HG03045 (cell line): ENCODE results near the gene CAMTA1.
"Not testable (repeated sequence)": the region's sequence is repeated elsewhere in the genome, so short reads cannot be mapped to it uniquely, and the experiment has no call there.

Experiments
- ATAC-seq: cut with Tn5 transposase; IDR thresholded peaks from one replicate; pipeline ENCODE4 v1.9.1; 2021; ENCODE audit warnings: mild to moderate bottlenecking, moderate library complexity; ENCODE audit not compliant: unreplicated experiment

The CAMTA1 gene

DNA sequence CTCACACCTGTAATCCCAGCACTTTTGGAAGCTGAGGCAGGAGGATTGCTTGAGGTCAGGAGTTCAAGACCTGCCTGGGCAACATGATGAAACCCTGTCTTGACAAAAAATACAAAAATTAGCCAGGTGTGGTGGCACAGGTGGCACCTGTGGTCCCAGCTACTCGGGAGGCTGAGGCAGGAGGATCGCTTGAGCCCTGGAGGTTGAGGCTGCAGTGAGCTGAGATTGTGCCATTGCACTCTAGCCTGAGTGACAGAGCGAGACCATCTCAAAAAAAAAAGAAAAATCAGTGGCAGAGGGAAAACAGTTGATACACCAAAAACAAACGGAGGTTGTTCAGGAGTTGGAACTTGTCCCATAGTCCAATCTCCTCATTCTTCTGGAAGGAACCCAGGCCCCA lies 904.1 kb downstream of the CAMTA1 start:
- ATAC-seq: not testable (repeated sequence)

DNA sequence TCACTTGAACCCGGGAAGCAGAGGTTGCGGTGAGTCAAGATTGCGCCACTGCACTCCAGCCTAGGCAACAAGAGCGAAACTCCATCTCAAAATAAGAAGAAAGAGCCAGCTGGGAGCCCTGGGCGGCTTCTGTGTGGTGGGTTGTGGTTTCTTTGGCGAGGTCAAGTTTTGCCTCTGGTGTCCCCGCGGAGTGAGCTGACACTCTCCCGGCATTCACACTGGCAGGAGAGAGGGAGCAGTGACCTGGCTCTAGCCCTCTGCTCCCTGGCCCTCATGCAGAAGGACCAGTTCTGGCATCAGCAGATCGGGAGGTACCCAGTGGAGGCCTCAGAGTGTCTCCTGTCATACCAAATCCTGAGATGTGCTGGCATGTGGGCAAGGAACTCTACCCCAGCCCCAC lies 904.8 kb downstream of the CAMTA1 start:
- ATAC-seq: no peak

DNA sequence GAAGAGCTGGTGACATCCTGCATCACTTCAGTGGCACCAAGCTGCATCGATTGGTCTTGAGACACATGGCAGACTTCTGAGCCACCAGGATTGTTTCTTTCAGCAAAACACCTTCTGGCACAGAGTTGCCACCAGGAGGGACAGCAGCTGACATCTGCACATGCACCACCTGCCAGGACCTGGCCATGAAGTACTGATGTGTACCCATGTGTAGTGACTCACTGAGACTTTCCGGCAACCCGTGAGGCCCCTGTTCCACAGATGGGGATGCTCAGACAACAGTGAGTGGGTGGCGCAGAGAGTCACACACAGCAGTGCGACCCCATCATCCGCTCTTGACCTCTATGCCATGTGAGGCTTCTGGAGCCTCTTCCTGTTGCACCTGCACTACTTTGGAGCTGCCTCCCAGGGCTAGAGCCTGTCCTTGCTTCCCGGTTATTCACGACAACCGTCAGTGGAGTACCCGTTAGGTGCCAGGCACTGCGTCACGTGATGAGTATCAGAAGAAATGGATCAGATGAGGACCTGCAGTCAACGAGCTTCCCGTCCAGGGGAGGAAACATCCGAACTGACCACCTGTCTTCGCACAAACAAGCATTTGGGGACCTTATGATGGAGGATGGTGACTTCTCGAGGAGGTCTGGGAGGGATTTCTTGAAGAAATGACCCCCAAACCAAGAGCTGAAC lies 905.4 kb downstream of the CAMTA1 start:
- no peak for ATAC-seq

DNA sequence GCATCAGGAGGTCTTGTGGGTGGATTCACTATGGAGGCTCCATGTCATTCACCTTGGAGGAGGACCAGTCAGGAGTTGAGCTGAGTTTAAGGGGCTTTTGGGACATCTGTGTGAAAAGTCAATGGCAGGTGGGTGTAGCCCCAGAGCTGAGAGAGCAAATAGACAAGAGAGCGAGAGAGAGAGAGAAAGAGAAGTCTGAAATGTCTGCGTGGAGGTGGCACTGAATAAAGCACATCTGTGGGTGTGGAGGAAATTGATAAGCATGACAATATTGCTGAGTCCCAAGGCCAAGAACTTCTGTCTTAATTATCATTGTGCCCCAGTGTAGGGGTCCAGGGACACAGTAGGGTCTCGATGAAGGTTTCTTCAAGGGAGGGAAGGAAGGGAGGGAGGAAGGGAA lies 906.3 kb downstream of the CAMTA1 start:
- ATAC-seq: no peak

DNA sequence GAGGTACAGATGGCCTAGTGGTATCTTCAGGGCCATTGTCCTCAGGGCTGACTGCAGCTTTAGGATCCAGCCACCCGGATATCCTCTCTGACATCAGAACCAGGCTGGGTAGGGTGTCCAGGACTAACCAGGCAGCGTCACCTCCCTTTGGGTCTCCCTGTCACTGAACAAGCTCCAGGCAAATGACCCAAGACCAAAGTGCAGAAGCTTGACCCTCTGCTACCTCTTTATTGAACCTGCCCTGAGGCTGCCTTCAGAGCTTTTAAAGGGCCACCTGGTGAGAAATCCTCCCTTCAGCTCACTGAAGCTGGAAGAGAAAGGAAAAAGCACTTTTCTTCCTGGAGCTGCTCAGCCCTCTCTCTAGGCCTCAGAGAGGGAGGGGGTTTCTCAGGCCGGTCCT lies 906.8 kb downstream of the CAMTA1 start:
- ATAC-seq: no peak

DNA sequence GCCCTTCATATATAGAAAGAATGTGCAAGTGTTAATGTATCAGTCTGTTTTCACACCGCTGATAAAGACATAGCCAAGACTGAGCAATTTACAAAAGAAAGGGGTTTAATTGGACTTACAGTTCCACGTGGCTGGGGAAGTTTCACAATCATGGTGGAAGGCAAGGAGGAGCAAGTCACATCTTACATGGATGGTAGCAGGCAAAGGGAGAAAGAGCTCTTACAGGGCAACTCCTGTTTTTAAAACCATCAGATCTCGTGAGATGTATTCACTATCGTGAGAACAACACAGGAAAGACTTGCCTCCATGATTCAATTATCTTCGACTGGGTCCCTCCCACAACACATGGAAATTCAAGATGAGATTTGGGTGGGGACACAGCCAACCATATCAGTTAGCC lies 907.8 kb downstream of the CAMTA1 start:
- not testable (repeated sequence) for ATAC-seq

DNA sequence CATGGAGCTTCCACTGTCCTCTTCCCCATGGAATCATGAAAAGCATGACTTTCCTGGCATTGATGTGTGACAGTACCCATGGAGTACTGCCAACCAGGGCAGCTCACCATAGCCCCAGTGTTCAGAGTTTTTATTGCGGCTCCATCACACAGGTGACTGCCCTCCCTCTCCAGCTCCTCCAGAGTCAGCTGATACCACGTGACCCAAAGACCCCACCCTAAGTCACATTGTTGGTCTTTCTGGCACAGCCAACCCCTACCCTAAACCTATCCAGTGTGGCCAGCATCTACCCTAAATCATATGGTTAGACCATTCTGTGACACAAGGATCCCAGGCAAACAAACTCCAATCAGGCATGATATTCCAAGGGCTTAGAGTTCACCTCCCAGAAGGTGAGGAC lies 908.4 kb downstream of the CAMTA1 start:
- ATAC-seq: no peak

DNA sequence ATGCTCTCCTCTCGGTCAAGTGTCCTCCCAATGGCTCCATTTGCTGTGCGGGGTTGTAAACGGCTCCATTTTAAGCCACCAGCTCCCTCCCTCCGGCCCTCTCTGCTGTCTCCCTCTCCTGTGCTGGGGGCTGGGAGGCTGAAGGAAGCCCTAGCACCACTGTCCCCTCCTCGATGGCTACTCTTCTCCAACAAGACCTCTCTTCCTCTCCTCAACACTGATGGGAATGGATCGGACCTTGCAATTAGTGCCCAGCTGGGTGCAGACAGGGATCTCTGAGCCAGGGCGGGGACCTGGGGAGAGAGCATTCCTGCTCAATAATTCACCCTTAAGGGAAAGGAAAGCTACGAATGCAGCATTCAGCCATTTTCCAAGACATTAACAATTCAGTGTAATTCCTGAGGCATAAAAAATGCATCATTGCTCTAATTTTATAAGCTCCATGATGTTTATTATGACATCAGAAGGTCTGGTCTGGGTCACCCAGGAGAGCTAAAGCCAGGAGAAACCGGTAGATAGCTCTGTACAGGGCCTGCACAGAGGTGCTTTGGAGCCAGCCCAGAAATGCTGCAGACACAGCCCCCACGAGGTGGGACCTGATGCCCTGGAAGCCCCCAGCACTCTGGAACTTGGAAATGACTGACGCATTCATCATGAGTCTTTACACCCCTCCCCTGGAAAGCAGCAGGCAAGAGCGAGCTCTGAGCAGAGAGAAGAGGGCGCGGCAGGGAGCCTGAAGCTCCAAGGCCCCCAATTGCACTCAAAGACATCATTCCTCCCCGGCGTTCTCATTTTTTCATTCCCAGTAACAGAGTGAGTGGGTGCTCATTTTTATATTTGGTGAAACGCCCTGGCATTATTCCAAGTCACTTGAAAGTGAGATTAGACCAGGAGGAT lies 909.6 kb downstream of the CAMTA1 start:
- no peak for ATAC-seq

DNA sequence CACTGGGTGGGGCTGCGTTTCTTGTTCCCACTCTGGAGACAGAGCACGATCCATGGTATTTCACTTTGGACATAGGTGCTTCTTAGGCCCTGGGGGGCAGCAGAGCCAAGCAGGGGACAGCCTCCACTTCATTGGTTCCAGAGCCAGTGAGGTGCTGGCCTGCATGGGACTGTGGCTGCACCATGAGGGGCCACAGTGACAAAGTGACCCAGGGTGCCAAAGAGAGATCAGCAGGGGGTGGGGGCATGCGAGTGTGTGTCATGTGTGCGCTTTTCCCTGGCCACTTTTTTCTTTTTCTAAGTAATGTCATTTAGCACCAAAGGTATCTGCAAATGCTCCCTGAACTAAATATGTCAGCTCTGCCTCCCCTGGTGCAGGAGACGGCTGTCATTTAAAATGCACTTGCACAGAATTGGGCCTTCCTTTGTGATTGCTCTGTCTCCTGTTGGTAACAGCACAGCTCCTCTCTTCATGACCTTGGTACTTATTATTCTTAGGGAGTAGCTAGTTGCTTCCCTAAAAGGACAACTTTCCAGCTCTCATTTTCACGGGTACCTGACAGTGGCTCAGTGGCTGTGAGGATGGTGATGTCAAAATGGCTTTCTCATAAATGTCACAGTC lies 910.4 kb downstream of the CAMTA1 start:
- ATAC-seq: no peak

DNA sequence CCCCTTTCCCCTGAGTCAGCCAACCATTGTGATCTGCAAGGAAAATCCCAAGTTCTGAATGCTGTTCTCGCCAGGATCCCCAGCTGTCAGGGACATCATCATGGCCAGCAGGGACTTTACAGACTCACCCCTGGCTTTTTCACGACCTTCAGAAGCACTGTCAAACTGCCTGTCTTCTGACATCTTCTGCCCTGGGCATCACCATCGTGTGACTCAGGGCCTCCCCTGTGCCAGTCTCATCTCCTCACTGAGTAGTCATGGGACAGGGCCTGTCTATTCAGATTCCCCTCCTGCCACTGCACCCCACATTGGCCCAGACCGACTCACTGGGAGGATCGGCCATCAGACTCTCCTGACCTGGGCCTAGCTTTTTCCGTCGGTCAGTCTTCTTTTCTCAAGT lies 913.4 kb downstream of the CAMTA1 start:
- ATAC-seq: no peak

DNA sequence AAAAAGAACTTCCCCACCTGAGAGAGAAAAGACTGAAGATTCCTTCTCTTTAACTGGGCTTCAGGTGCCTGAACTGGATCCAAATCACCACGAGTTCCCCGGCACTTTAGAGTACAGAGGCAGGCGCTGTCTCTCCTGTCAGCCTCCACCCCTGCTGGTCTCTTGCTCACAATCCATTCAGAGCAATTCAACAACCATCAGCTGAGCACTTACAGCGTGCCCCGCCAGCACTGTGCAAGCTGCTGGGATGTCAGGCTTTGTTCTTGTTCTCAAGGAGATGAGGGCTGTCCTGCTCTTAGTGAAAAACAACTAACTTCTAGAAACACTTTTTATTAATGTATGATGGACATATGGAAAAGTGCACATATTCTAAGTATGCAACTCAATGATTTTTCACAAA lies 917.1 kb downstream of the CAMTA1 start:
- no peak for ATAC-seq

DNA sequence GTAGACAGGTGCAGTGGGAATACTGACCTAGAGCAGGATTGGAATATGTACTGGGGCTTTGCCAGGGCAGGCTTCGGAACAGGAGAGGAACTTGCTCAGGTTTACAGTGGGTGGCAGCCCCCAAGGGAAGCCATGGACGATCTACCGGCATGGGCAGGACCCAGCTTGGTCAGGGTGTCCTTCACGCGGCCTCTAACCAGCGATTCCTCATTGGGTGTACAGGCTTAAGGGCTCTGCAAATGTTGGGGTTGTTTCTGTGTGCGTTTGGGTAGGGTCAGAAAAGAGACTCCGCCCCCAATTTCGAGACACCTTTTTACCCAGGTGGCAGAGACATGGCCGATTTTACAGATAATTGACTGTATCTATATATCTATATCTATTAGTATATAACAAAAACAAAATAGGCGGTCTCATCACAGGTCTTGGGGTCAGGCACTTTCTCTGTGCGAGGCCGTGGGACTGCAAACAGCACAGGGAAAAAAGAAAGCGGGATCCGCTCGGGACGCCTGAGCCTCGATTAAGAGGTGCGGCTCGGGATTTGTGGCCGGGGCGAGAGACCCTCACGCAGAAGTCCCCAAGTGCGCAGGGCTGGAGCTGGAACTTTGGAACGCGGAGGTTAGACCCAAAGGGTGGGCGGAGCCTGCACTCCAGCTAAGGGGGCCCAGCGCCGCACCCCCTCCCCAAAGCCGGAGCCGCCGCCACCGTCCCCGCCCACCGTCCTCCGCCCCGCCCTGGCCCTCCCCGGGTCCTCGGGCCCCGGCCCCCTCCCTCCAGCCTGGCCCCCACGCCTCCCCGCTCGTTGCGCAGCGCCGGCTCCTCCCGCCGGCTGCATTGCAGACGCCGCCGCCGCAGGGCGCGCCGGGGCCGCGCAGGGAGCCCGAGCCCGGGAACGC lies 918.3 kb downstream of the CAMTA1 start:
- no peak for ATAC-seq

DNA sequence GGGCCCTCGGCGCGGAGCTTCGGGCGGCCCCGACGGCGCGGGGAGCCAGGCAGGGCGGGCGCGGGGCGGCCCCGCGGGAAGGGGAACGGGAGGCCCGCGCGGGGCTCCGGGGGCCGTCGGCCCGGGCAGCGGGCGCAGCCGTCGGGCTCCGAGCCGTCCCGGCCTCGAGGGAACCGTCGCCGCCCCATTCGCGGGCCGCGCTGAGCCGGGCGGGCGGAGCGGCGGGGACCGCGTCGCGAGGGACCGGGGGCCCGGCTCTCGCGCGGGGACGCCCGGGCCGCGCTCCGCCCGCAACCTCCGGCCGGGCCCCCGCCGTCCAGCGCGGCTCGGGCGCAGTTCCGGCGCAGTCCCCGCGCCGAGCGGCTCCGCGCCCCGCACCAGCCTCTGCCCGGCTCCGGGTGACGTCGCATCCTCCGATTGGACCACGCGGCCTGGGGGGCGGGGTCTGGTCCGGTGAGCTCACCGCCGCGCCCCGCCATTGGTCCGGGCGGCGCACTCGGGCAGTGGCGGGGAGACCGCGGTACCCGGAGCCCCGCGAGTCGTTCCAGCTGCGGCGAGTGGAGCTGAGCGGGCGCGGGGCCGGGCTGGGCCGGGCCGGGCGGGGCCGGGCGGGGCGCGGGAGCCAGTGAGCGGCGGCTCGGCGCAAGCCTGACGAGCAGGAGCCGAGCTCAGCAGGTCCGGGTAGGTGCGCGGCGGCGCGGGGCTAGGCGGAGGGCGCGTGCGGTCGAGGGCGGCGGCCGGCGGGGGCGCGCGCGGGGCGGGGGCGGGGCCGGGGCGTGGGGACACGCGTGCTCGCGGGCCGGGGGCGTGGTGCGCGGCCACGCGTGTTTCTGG lies 919.2 kb downstream of the CAMTA1 start:
- ATAC-seq: peak; percentile 83

DNA sequence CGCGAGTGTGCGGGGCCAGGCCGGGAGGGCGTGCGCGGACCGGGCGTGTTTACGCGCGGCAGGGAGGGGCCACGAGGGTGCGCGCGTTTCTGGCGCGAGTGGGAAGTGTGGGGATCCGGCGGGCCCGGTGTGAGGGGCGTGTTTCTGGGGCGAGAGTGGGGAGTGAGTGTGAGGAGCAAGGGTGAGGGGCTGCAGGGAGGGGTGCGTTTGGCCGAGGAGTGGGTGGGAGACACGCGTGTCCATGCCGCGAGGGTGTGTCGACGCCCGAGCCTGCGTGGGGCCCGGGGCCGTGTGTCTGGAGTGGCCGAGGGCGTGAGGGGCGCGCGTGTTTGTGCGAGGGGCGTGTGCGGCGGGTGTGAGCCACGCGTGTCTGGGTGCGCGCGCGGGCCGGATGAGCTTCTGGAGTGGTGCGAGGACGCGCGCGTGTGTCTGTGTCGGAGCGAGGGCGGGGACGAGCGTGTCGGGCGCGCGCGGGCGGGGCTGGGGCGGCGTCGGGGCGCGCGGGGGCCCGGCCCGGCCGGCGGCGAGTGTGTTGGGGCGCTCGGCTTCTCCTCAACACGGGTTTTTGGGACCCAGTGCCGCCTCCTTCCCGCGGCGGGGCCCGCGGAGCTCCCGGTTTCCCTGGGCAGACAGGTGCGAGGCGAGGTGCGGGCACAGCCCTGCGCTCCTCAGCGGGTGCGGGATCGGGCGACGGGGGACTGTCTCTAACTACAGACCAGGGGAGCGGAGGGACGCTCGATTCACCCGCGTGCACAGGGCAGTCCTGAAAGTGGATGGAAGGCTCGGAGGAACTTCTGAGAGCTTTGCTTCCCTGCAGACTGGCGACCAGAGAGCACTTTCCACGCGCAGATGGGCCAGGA lies 920.0 kb downstream of the CAMTA1 start:
- ATAC-seq: no peak

DNA sequence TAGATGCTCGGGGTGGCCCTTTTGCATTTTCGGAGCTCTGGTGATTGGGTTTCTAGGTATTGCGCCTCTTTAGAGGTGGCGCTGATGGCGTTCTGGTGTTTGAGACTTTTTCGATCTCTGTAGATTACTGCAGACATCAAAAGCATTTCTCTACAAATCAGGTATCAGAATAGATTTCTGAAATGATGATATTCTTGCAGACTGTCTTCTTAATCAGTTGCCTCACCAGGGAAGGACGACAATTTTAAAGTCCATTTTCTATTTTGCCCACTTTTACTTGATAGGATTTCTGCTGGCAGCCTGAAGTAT lies 920.6 kb downstream of the CAMTA1 start:
- no peak for ATAC-seq

DNA sequence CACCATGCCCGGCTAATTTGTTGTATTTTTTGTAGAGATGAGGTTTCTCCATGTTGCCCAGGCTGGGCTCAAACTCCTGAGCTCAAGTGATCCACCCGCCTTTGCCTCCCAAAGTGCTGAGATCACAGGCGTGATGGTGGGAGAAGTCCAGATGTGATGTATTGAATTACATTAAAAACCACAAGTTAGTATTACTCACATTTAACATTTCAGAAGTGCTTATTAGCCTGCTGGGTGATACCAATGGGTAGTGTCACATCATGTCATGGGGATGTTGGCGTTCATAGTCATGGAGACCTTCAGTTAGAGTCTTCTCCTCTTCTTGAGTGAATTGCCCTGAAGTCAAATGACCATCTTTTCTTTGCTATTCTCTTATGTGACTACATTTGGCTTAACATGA lies 922.3 kb downstream of the CAMTA1 start:
- no peak for ATAC-seq

DNA sequence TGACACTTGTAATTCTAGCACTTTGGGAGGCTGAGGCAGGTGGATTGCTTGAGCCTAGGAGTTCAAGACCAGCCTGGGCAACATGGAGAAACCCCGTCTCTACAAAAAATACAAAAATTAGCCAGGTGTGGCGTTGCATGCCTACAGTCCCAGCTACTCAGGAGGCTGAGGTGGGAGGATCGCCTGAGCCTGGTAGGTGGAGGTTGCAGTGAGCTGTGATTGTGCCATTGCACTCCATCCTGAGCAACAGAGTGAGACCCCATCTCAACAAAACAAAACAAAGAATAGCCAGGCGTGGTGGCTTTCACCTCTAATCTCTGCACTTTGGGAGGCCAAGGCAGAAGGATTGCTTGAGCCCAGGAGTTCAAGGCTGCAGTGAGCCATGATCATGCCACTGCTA lies 922.8 kb downstream of the CAMTA1 start:
- ATAC-seq: not testable (repeated sequence)

DNA sequence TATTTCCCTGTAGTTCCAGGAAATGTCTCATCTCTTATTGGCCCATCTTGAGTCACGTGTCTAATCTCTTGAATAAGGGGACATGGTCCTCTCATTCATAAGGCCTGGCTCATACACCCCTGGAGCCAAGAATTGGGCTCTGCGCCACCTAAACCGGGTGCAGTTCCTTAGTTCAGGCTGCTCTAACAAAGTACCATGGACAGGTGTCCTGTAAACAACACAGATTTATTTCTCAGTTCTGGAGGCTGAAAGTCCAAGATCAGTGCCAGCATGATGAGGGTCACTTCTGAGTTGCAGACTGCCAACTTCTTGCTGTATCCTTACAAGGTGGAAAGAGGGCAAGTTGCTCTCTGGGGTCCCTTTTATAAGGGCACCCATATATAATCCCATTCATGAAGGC lies 925.6 kb downstream of the CAMTA1 start:
- no peak for ATAC-seq

DNA sequence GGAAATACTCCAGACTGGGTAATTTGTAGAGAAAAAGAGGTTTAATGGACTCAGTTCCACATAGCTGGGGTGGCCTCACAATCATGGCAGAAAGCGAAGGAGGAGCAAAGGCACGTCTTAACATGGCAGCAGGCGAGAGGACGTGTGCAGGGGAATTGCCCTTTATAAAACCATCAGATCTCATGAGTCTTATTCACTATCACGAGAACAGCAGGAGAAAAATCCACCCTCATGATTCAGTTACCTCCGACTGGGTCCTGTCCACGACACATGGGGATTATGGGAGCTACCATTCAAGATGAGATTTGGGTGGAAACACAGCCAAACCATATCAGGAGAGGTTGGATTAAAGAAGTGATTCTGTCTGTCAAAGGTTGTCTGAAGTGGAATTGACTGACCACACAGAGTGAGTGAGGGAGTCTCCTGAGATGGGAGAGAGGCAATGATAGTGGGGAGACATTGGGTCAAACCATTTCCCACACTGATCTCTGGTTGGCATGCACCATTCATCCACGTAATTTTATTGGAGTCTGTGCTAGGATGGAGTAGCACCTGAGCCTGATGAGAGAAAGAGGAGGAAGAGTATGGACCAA lies 927.6 kb downstream of the CAMTA1 start:
- no peak for ATAC-seq
